IMR-90 (cell line): ENCODE results near the gene SCAMP4. TPM values are rescaled to one million over a fixed set of nuclear protein-coding genes. Genes with fewer than 3 reads are reported as not detected.

Source experiments
- ATAC-seq: fragments of 200-7000 bp; cut with Tn5 transposase; 2 replicates; pipeline ENCODE4 v1.9.1; 2020; ENCODE audit warnings: low read depth, mild to moderate bottlenecking, moderate library complexity
- BruUV-seq: library from RNA; stranded (reverse); fragments of 400-500 nt; replicated peaks from 2 replicates; lab custom pipeline; 2021; lab: Mats Ljungman, UMichigan
- CTCF ChIA-PET: fragments of 300-600 bp; formaldehyde crosslinking; extraction: SDS; loops from one replicate; lab custom pipeline; 2021; ENCODE audit warnings: antibody characterized with exemption; lab: Yijun Ruan, JAX
- POLR2A ChIA-PET: fragments of 300-600 bp; sonication (Branson Sonifier 250); formaldehyde crosslinking; loops from one replicate; lab custom pipeline; 2022; ENCODE audit warnings: antibody characterized with exemption; ENCODE audit not compliant: unreplicated experiment; lab: Charles Lee
- DNase-seq: peaks from one replicate; pipeline ENCODE4 v3.0.0; 2013
- H2AFZ ChIP-seq: replicated peaks from 2 replicates; pipeline ENCODE3; 2013; ENCODE audit warnings: low read length, mild to moderate bottlenecking; ENCODE audit not compliant: poor library complexity
- H2AK5ac ChIP-seq: 2 replicates; pipeline ENCODE4 v1.6.1; 2013; ENCODE audit warnings: low read depth, low read length, inconsistent platforms
- H2AK9ac ChIP-seq: replicated peaks from 2 replicates; pipeline ENCODE3; 2013; ENCODE audit warnings: mild to moderate bottlenecking, low read depth, low read length, moderate library complexity; ENCODE audit not compliant: poor library complexity
- H2BK120ac ChIP-seq: 2 replicates; pipeline ENCODE4 v1.6.1; 2013; ENCODE audit warnings: low read depth, low read length, inconsistent platforms
- H2BK15ac ChIP-seq: 3 replicates; pipeline ENCODE4 v1.6.1; 2013; ENCODE audit warnings: low read depth, low read length, inconsistent platforms
- H2BK20ac ChIP-seq: 2 replicates; pipeline ENCODE4 v1.6.1; 2013; ENCODE audit warnings: low read depth, mild to moderate bottlenecking, inconsistent platforms, low read length, moderate library complexity
- H2BK5ac ChIP-seq: 2 replicates; pipeline ENCODE4 v1.6.1; 2013; ENCODE audit warnings: mild to moderate bottlenecking, low read depth, low read length, inconsistent platforms; ENCODE audit not compliant: poor library complexity, severe bottlenecking
- H3K14ac ChIP-seq: replicated peaks from 2 replicates; pipeline ENCODE4 v1.6.1; 2013; ENCODE audit warnings: low read depth, low read length, inconsistent platforms
- H3K18ac ChIP-seq: 2 replicates; pipeline ENCODE4 v1.6.1; 2013; ENCODE audit warnings: low read depth, low read length, control low read depth
- H3K23ac ChIP-seq: 2 replicates; pipeline ENCODE4 v1.6.1; 2013; ENCODE audit warnings: low read depth, low read length, inconsistent platforms
- H3K27ac ChIP-seq: 2 replicates; pipeline ENCODE4 v1.5.1; 2013; ENCODE audit warnings: mild to moderate bottlenecking, control low read depth, low read length; ENCODE audit not compliant: insufficient read depth
- H3K27me3 ChIP-seq: 2 replicates; pipeline ENCODE4 v1.6.1; 2013; ENCODE audit warnings: low read length; ENCODE audit not compliant: control insufficient read depth, insufficient read depth
- H3K36me3 ChIP-seq: 2 replicates; pipeline ENCODE4 v1.6.1; 2013; ENCODE audit warnings: low read length, mixed read lengths; ENCODE audit not compliant: control insufficient read depth, insufficient read depth
- H3K4ac ChIP-seq: 2 replicates; pipeline ENCODE4 v1.6.1; 2013; ENCODE audit warnings: low read depth, low read length, inconsistent platforms
- H3K4me1 ChIP-seq: 2 replicates; pipeline ENCODE4 v1.6.1; 2013; ENCODE audit warnings: low read length, mixed read lengths; ENCODE audit not compliant: control insufficient read depth, insufficient read depth
- H3K4me2 ChIP-seq: 2 replicates; pipeline ENCODE4 v1.6.1; 2013; ENCODE audit warnings: low read depth, mild to moderate bottlenecking, control low read depth, low read length, moderate library complexity
- H3K4me3 ChIP-seq: 2 replicates; pipeline ENCODE4 v1.5.1; 2013; ENCODE audit warnings: low read depth, mild to moderate bottlenecking, control low read depth, low read length, moderate library complexity; ENCODE audit not compliant: insufficient read depth
- H3K56ac ChIP-seq: 2 replicates; pipeline ENCODE4 v1.6.1; 2013; ENCODE audit warnings: low read length, inconsistent platforms; ENCODE audit not compliant: insufficient read depth; ENCODE audit errors: extremely low read depth
- H3K79me1 ChIP-seq, 2 experiments: 2 replicates each; pipeline ENCODE4 v1.6.1; 2013; ENCODE audit warnings: low read length in 2 of 2, inconsistent platforms in 1 of 2, low read depth in 1 of 2
- H3K9ac ChIP-seq: 2 replicates; pipeline ENCODE4 v1.6.1; 2013; ENCODE audit warnings: low read depth, low read length, control low read depth
- H3K9me1 ChIP-seq: 2 replicates; pipeline ENCODE4 v1.6.1; 2013; ENCODE audit warnings: low read length, inconsistent platforms; ENCODE audit not compliant: insufficient read depth
- H3K9me3 ChIP-seq: 2 replicates; pipeline ENCODE4 v1.6.1; 2013; ENCODE audit warnings: low read length; ENCODE audit not compliant: control insufficient read depth, insufficient read depth
- H4K20me1 ChIP-seq: 2 replicates; pipeline ENCODE4 v1.6.1; 2013; ENCODE audit warnings: low read length, inconsistent platforms; ENCODE audit not compliant: insufficient read depth
- H4K5ac ChIP-seq: 2 replicates; pipeline ENCODE4 v1.6.1; 2013; ENCODE audit warnings: mild to moderate bottlenecking, low read depth, low read length, control low read depth
- H4K8ac ChIP-seq, 2 experiments: 2 replicates each; pipeline ENCODE4 v1.6.1; 2013; ENCODE audit warnings: low read depth in 2 of 2, low read length in 2 of 2, control low read depth in 1 of 2, inconsistent platforms in 1 of 2
- H4K91ac ChIP-seq: 2 replicates; pipeline ENCODE4 v1.6.1; 2013; ENCODE audit warnings: low read depth, low read length, inconsistent platforms; ENCODE audit not compliant: insufficient read depth
- BHLHE40 ChIP-seq: fragments of 150-350 bp; IDR thresholded peaks from 2 replicates; pipeline ENCODE4 v1.6.1; 2016; ENCODE audit warnings: mild to moderate bottlenecking, low read depth, low read length
- CEBPB ChIP-seq: IDR thresholded peaks from 2 replicates; pipeline ENCODE4 v1.6.1; 2012; ENCODE audit warnings: low read depth, low read length, improper control_type of control experiment
- MAZ ChIP-seq: IDR thresholded peaks from 2 replicates; pipeline ENCODE4 v1.6.1; 2012; ENCODE audit warnings: low read depth, mild to moderate bottlenecking, low read length, improper control_type of control experiment, moderate library complexity, borderline replicate concordance
- POLR2A ChIP-seq: IDR thresholded peaks from 2 replicates; pipeline ENCODE4 v1.6.1; 2012; ENCODE audit warnings: mild to moderate bottlenecking, low read depth, low read length
- WGBS, 2 experiments: methylation state at CpG; one replicate each; pipeline versions ENCODE4 v1.1.5 to v1.1.7; 2013; ENCODE audit warnings: missing lambda C conversion rate in 2 of 2; ENCODE audit not compliant: insufficient read length in 1 of 2; ENCODE audit errors: extremely low coverage in 2 of 2; 5-methylcytosine and 5-hydroxymethylcytosine counted together
- dilution Hi-C: fragments of 300-500 bp; cut with HindIII; formaldehyde crosslinking; loops from one replicate; pipeline ENCODE4 v1.14.3; 2018; ENCODE audit warnings: low sequenced_read_pairs; ENCODE audit not compliant: unreplicated experiment
- in situ Hi-C: fragments of 300-500 bp; cut with MboI; formaldehyde crosslinking; loops from 3 replicates; pipeline ENCODE4 v1.14.3; 2019; ENCODE audit warnings: low sequenced_read_pairs, inconsistent platforms, mixed read lengths
- intact Hi-C: fragments of 100-400 bp; cut with micrococcal nuclease; formaldehyde crosslinking; loops from 2 replicates; pipeline ENCODE4 v1.10.0; 2022
- polyA plus RNA-seq, 3 experiments: library from polyadenylated mRNA; depleted of rRNA; stranded (reverse); fragments of >200 nt; gene quantifications; 2 replicates each; pipeline ENCODE4 v1.2.3, GENCODE V29; 2012; ENCODE audit warnings: low replicate concordance in 1 of 3
- total RNA-seq: library from RNA; depleted of rRNA; stranded (reverse); fragments of >200 nt; gene quantifications from 2 replicates; pipeline ENCODE4 v1.2.3, GENCODE V29; 2012

The SCAMP4 gene
- total and polyA plus RNA-seq, 2 of the 4 experiments (the other 2 are of a cell fraction) = 16.1 to 28.1 TPM

GRCh38 chr19:1863328-1863637, 41.9 kb upstream of the SCAMP4 start, which contains the start of gene KLF16:
Gene KLF16, minus strand, starts transcription at chr19:1863579. Its CDS starts 82 bp downstream, at chr19:1863497.
- BruUV-seq = no TSS peak

More at GRCh38 chr19:1863328-1863637, 41.9 kb upstream of the SCAMP4 start, which contains the start of gene KLF16:
- H3K4me3 ChIP-seq = peak within 1 kb of the TSS; percentile 98
- H2BK120ac ChIP-seq = no peak within 1 kb of the TSS
- peak within 1 kb of the TSS; percentile 64 for H4K5ac ChIP-seq
- H3K56ac ChIP-seq = peak within 1 kb of the TSS; percentile 86
- H3K4ac ChIP-seq = peak within 1 kb of the TSS; percentile 91
- peaks cover 23% of the 10 kb centered on the region for H3K4me1 ChIP-seq
- H4K8ac ChIP-seq = peak within 1 kb of the TSS; percentile 83 to 90
- ChIA-PET POLR2A (no interaction called here), CTCF (no interaction called here)
- in situ Hi-C loops (no loop called here), dilution Hi-C loops (no loop called here), intact Hi-C loops (no loop called here)
- H3K4me2 ChIP-seq = peak within 1 kb of the TSS; percentile 89
- H2BK20ac ChIP-seq = no peak within 1 kb of the TSS
- peak within 1 kb of the TSS; percentile 98 for H2AFZ ChIP-seq
- 0% methylated on average over 38 of the region's 63 CpGs; no CpG with 5 or more reads in 1 of the 2 experiments for WGBS, 2 experiments
- ATAC-seq = peak; percentile 0
- H3K9me3 ChIP-seq = no peaks in the 10 kb centered on the region
- peaks cover 4 to 49% of the 10 kb centered on the region in 2 experiments; a peak in 3 of 4 replicates for H3K79me1 ChIP-seq
- DNase-seq = no peak
- peak within 1 kb of the TSS; percentile 76; the same call in 1 of the 2 replicates for H3K23ac ChIP-seq
- peaks cover 46% of the 10 kb centered on the region for H4K20me1 ChIP-seq
- peak within 1 kb of the TSS; percentile 74 for H3K14ac ChIP-seq
- H2BK15ac ChIP-seq = no peak within 1 kb of the TSS; the same call in 2 of the 3 replicates
- peak within 1 kb of the TSS; percentile 90 for H2AK5ac ChIP-seq
- peak within 1 kb of the TSS; percentile 88 for H3K9ac ChIP-seq
- peak within 1 kb of the TSS; percentile 91 for H3K27ac ChIP-seq
- no peaks in the 10 kb centered on the region; the same call in 1 of the 2 replicates for H3K9me1 ChIP-seq
- peak within 1 kb of the TSS; percentile 100 for H2AK9ac ChIP-seq
- no peak for TF ChIP-seq MAZ
- peak; percentile 91 for TF ChIP-seq POLR2A
- no peak for TF ChIP-seq CEBPB
- no peak for TF ChIP-seq BHLHE40
- peak within 1 kb of the TSS; percentile 31; the same call in 1 of the 2 replicates for H3K18ac ChIP-seq
- H3K27me3 ChIP-seq = no peaks in the 10 kb centered on the region
- peak within 1 kb of the TSS; percentile 77 for H4K91ac ChIP-seq
- peak within 1 kb of the TSS; percentile 90 for H2BK5ac ChIP-seq
- no peaks in the 10 kb centered on the region for H3K36me3 ChIP-seq
